HG03025 (cell line): ENCODE data around the gene SUCNR1.
"Not testable (repeated sequence)": the region's sequence is repeated elsewhere in the genome, so short reads cannot be mapped to it uniquely, and the experiment has no call there.

Source experiments
- ATAC-seq: cut with Tn5 transposase; IDR thresholded peaks from one replicate; pipeline ENCODE4 v1.9.1; 2021; ENCODE audit warnings: mild to moderate bottlenecking, moderate library complexity; ENCODE audit not compliant: unreplicated experiment, low FRiP score

The SUCNR1 gene

DNA sequence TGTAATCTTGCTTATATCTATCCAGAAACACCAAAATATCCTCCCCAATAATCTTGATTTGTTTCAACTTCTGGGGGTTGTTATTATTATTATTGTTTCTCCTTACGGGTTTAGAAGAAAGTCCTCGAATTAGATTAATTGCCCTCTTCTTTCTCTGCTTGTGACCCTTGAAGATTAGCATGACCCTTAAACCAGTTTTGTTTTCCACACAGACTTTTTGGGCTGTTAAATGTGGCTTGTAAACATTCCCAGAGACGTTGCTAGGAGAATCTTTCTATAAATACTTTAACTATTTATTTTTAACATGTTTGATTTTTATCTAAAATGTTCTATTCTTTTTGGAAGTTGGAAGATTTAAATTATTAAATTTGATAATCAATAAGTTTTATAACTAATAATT is 4.3 kb upstream of the SUCNR1 start:
- ATAC-seq = no peak

DNA sequence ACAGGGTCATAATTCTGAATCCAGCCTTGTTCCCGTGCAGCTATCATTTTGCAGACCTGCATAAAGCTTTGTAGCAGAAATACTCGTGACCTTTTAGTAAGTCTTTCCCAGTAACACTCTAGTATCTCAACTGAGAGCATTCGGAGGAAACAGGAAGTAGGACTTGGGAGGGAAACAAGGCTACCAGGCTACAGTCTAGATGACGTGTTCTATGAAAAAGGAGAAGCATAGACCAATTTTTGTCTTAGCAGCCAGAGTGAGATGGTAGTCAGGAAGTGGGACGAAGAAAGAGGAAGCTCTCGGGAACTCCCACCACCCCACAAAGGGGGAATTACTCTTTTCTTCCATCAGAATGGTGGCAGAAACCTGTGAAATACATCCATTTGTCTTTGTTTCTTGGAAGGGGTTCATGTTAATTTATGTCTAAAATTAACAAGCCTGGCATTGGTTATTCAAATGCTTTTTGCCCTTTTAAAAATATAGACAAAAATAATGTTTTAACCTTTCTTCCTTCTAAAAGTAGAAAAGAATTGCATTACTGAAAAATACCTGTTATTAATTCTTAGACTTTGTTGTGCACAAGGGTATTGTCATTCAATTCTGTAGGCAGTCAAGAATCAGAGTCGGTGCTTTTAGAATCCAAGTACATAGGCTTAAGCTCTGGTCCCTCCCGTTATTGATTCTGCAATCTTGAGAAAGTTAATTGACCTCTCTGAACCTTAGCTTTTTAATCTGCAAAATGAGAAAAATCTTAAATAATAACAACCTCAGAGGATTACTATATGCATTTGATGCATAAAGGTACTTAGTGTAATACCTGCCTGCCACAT is 1.6 kb upstream of the SUCNR1 start:
- ATAC-seq = peak; percentile 92

DNA sequence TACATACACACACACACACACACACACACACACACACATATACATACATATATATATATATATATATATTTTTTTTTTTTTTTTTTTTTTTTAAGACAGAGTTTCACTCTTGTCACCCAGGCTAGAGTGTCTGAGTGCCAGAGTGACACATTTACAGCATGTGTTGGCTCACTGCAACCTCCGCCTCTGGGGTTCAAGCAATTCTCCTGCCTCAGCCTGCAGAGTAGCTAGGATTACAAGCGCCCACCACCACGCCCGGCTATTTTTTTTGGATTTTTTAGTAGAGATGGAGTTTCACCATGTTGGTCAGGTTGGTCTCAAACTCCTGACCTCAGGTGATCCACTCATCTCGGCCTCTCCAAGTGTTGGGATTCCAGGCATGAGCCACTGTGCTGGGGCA is 636 bp downstream of the SUCNR1 start:
- ATAC-seq = not testable (repeated sequence)

DNA sequence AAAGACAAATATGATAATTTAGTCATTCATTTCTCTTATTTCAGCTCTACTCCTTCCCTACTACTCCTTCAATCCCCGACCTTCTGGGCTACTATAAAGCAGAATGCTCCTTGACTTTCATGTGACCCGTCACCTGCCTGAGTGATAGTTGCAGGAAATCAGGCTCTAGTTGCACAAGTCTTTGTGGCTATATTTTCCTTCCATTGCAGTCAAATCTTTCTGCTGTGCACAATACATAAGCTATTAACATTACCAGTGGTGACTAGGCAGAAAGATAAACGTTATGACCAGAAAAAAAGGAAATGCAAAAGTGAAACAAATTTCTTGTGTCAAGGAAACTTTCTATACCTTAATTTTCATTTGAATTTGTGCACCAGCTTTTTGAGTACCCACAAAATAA is 2.3 kb downstream of the SUCNR1 start:
- ATAC-seq = peak; percentile 40

DNA sequence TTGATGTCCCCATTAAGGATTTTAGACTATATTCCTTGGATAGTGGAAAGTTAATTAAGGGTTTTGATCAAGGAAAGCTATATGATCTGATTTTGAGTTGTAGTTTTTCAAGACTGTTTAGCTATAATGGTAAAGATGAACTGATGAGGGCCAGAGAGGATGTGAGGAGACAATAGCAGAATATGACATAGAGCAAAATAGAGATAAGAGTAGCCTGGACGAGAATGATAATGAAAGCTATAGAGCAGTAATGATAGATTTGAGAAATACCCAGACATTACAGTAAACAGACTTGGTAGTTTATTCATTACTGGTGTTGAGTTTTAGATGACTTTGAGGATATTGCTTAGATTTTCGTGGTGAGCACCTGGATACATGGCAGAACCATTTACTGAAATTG is 3.8 kb downstream of the SUCNR1 start:
- ATAC-seq = no peak

DNA sequence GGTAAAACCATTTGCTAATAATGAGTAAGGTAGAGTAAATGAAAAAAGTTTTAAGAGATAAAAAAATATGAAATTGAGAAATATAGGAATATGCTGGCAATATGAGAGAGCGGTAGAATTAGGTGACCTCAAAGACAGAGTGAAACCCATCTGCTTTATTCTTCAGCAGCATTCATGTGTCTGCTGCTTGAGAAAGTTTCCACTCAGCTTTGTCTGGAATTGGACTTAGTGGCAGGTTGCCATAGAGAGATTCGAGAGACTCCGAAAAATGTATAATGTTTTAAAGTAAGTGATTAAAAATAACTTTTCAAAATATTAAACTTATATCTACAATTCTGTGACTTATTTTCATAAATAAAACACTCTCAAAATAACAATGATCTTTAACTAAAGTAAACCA is 5.0 kb downstream of the SUCNR1 start:
- ATAC-seq = no peak

DNA sequence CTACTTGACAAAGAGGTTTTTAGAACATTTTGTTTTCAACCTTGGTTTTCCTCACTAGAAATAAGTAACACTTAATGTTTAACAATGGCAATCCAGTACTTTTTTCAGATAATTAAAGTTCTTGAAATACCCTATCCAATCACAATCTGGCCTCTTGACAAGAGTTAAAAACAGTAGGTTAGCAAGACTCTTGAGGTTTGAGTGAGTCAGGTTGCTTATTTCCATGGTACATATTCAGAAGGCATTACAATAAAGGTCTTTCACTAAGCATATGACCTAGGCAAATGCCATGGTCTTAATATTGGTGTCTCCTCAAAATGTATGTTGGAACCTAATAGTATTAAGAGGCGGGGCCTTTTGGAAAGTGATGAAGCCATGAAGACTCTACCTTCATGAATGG is 5.6 kb downstream of the SUCNR1 start:
- ATAC-seq = no peak

DNA sequence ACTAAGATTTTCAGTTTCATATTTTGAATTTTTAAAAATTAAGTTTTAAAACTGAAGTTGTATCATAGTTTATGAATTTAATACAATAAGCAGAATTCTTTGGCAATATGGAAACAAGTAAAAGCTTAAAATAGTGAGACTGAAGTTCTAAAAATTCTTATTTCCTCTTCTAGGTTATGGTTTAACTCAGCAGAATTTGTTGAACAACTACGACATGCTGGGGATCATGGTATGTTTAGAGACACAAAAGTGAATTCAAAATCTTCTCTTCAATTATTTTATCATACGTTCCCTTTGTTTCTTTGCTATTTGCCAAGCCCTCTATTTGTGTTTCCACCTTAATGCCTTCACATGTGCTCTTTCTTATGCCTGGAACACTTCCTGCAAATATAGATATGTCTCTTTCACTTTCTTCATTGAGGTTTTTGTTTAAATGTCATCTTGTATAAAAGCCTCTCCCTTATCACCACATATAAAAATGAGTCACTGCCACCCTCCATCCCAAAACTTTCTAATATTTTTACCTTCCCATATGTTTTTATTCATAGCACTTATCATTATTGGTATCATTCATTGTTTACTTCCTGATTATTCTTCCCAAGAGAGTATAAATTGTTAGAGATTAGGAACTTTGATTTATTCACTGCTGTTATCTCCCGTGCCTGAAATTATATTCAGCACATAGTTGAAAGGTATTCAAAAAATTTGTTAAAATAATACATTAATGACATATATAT is 6.4 kb downstream of the SUCNR1 start:
- no peak for ATAC-seq

DNA sequence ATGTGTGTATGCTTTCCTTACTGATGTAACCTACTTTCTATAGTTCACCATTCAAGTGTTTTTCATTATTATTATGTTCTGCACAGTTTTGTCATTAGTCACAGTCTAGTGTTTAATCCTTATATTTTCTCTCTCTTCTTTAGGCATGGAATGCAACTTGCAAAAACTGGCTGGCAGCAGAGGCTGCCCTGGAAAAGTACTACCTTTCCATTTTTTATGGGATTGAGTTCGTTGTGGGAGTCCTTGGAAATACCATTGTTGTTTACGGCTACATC is 6.9 kb downstream of the SUCNR1 start:
- no peak for ATAC-seq

DNA sequence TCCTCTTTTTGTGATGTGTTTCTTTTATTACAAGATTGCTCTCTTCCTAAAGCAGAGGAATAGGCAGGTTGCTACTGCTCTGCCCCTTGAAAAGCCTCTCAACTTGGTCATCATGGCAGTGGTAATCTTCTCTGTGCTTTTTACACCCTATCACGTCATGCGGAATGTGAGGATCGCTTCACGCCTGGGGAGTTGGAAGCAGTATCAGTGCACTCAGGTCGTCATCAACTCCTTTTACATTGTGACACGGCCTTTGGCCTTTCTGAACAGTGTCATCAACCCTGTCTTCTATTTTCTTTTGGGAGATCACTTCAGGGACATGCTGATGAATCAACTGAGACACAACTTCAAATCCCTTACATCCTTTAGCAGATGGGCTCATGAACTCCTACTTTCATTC is 7.7 kb downstream of the SUCNR1 start:
- no peak for ATAC-seq

DNA sequence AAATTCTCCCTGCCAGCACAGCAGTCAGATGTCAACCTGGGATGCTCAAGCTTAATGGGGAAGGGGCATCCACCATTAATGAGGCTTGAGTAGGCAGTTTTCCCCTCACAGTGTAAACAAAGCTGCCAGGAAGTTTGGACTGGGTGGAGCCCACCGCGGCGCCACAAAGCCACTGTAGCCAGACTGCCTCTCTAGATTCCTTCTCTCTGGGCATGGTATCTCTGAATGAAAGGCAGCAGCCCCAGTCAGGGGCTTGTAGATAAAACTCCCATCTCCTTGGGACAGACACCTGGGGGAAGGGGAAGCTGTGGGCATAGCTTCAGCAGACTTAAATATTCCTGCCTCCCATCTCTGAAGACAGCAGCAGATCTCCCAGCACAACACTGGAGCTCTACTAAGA is 12.0 kb downstream of the SUCNR1 start:
- ATAC-seq = not testable (repeated sequence)

DNA sequence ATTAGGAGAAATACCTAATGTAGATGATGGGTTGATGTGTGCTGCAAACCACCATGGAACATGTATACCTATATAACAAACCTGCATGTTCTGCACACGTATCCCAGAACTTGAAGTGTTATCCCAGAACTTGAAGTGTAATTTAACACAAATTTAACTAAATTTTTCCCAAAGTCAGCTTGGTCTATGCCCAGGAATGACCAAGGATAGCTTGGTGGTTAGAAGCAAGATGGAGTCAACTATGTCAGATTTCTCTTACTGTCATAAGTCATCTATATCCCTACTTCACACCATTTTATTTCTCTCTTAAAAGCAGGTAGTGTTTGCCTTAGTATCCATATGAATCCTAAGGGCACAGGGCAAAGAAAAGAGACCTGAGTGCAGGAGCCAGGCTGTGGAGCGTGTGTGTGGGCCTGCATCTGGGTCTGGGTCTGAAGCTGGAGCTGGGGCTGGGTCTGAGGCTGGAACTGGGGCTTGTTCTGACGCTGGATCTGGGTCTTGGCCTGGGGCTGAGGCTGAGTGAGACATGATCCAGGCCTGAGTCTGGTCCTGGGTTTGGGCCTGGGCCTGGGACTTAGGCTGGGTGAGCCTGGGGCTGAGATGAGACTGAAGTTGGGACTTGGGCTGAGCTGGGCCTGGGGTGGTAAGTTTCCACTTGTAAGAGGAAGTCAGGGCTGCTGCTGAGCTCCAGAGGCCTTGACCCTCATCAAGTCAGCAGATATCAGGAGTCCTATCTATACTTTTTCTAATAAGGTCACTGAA is 14.2 kb downstream of the SUCNR1 start:
- ATAC-seq = not testable (repeated sequence)

DNA sequence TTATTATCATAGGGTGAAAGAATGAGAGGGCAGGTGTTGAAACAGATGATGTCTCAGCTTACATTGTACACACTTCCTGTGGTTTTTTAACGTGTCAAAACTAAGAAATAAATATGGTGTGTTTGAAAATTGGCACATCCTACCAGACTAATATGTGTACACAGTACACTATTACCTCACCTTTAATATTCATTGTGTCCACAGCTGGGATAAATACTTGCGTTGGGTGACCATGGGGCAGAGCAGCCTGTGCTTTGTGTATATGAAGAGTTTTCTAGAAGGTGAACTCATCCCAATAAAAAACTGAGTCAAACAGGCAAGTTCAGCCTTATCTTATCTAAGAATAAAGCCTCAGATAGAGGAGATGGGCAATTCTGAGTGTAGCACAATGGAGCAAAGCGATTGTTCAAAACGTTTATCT is 17.3 kb downstream of the SUCNR1 start:
- ATAC-seq = peak; percentile 66

DNA sequence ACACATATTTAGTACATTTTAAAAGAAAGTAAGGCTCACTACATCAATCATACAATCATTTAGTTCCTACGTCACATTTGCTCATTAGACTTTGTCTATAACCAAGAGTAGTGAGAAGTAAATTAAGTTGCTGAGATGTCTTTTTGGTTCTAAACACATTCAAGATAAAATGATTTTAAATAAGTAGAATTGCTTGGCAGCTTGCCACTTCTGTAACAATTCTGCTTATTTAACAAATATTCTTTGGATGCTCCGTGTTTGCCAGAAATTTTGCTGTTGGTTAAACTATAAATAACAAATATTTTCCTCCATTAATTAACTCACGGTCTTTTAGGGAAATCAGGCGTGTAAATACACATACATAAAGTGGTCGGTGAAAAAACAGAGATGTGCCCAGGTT is 18.3 kb downstream of the SUCNR1 start:
- ATAC-seq = no peak

DNA sequence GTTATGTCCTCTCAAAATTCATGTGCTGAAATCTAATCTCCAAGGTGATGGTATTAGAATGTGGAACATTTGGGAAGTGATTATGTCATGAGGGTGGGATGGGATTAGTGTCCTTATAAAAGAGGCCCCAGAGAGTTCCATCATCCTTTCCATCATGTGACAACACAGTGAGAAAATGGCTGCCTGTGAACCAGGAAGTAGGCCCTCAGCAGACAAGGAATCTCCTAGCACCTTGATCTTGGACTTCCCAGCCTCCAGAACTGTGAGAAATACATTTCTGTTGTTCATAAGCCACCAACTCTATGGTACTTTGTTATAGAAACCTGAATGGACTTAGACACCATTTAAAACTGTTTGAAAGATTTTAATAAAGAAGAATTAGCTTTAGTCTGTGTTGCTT is 20.8 kb downstream of the SUCNR1 start:
- no peak for ATAC-seq

DNA sequence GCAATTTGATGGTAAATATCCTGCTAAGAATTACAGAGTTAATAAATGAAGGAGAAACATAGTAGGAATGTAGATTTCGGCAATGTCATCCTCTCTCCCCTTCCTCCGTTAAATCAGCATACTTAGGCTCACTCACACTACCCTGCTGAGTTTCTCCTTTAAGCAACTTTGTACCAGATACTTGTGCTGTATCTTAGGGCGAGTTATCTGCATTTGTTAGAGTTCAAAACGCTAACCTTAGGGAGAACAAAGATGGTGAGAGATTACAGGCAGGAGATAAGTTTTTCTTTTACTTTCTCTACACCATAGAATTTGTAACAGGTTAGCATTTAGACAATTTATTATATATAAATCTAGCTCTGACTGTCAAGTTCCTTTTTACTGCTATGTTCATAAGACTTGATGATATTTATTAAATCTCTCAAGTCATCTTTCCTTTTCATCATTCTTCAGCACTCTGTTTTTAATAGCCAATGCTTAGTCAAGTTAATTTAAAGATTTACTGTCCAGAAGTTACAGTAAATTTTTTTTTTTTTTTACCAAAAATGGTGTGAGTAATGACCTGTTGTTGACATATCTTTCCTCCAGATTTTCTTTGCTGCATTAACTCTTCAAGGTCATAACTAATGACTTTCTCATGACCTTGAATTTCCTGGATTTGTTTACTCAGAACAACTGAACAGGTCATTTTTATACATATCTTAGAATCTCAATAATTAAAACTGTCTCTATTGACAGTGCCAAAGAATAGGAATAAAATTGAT is 22.2 kb downstream of the SUCNR1 start:
- ATAC-seq = no peak

DNA sequence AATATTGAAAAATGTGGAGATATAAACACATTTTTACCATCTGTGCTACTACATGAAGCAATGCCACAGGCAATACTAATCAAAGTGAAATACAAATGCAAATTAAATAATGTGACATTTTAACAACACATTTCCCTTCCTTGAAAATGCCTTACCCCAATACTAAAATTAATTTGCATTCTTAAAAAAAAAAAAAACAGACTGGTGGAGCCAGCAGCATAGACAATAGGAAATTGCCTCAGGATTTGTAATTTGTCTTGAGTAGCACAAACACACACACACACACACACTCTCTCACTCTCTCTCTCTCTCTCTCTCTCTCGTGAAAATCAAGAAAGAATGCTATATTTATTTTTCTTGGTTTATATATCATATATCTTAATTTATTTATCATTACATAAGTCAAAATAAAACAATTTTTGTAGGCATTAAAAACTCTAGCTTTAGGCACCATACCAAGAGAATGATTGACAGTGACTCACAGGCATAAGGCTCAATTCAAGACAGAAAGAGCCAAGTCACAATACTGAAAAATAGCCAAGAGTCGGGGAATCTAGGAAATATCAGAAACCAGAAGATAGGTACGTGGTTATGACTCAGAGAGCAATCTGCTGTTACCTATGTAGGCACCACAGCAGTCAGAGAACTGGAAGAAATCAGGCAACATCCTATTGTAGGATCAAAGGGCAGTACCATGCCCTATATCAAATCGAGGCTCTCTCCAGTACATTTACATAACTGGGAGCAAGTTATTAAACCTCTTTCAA is 23.0 kb downstream of the SUCNR1 start:
- ATAC-seq = no peak

DNA sequence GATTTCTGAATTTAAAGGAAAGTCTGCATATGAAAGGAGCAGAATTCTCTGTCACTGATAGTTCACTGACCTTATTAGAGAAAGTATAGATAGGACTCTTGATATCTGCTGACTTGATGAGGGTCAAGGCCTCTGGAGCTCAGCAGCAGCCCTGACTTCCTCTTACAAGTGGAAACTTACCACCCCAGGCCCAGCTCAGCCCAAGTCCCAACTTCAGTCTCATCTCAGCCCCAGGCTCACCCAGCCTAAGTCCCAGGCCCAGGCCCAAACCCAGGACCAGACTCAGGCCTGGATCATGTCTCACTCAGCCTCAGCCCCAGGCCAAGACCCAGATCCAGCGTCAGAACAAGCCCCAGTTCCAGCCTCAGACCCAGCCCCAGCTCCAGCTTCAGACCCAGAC is 24.7 kb downstream of the SUCNR1 start:
- not testable (repeated sequence) for ATAC-seq

DNA sequence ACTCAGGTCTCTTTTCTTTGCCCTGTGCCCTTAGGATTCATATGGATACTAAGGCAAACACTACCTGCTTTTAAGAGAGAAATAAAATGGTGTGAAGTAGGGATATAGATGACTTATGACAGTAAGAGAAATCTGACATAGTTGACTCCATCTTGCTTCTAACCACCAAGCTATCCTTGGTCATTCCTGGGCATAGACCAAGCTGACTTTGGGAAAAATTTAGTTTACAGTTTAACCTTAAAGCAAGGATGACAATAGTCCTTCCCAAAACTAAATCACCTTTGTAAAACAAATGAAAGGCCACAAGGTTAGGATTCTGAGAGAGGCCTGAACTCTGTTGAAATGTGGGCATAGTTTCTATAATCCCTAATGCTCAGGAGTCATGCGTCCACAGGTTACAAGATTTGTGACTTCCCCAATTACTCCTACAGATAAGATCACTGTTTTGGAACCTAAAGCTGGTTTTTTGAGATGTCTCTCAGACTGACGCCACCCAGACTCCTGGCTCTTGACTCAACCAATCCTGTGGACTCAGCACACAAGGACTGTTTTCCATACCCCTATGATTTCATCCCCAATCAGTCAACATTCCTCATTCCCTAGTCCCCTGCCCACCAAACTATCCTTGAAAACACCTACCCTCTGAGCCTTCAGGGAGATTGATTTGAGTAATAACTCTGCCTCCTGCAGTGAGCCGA is 25.3 kb downstream of the SUCNR1 start:
- ATAC-seq = not testable (repeated sequence)
